Measurements from ENCODE around the gene GANC.
"Not testable (repeated sequence)": the region's sequence is repeated elsewhere in the genome, so short reads cannot be mapped to it uniquely, and the experiment has no call there.

Gene GANC

GRCh38 chr15:42272939-42273899, at the start of gene GANC, which contains the start of gene TMEM87A:
GANC (plus strand) TSS chr15:42273201; CDS start chr15:42274482, 1,281 bp downstream.
TMEM87A (minus strand) TSS chr15:42273433; CDS start chr15:42273398, 35 bp downstream.
- peak; percentile 95 for DNase-seq

GRCh38 chr15:42226648-42227047, 46.4 kb upstream of the GANC start:
- DNase-seq, result no peak

GRCh38 chr15:42228036-42228435, 45.0 kb upstream of the GANC start:
- DNase-seq, result no peak

- not testable (repeated sequence) for DNase-seq
Measured at GRCh38 chr15:42228981-42229380, 44.0 kb upstream of the GANC start.

- DNase-seq, result no peak
Measured at GRCh38 chr15:42231088-42231487, 41.9 kb upstream of the GANC start.

DNA sequence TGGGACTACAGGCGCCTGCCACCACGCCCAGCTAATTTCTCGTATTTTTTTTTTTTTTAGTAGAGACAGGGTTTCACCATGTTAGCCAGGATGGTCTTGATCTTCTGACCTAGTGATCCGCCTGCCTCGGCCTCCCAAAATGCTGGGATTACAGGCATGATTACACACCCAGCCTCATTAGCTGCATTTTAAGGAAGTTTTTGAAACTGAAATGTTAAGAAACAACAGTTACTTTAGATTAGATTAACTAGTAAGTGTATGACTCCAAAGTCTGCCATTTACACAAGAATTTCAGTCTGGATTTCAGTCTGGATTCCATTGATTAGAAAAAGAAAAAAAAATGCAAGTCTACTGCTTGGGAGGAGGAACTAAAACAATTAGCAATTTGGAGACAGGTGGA, 40.4 kb upstream of the GANC start:
- DNase-seq, result no peak

- DNase-seq, result no peak
Measured at GRCh38 chr15:42233107-42233506, 39.9 kb upstream of the GANC start.

- DNase-seq, result no peak
Measured at GRCh38 chr15:42239528-42240182, 33.3 kb upstream of the GANC start.

GRCh38 chr15:42240823-42241222, 32.2 kb upstream of the GANC start:
- DNase-seq, result no peak

DNA sequence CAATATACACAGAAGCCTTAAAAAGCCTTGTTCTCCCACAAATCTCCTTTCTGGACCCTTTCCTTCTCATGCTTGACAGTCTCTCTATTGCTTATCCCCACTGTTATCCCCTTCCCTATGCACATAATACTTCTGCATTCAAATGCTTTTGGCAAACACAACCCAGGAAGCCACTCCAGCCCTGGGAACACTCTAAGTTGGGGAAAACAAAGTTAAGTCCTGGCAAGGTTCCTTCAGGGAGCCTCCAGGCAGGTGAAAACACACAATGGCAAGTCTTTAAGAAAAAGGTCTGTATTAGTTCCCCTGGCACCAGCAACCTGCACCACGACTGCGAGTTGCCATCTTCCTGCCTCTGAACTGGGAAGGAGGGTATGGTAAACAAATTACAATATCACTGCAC, 19.7 kb upstream of the GANC start:
- DNase-seq, result no peak

DNA sequence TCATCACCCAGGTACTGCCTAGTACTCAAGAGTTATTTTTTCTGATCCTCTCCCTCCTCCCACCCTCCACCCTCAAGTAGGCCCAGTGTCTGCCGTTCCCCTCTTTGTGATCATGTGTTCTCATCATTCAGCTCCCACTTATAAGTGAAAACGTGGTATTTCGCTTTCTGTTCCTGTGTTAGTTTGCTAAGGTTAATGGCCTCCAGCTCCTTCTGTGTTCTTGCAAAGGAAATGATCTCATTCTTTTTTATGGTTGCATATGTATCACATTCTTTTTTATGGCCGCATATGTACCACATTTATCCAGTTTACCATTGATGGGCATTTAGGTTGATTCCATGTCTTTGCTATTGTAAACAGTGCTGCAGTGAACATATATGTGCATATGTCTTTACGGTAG, 8.2 kb upstream of the GANC start:
- no peak for DNase-seq

DNA sequence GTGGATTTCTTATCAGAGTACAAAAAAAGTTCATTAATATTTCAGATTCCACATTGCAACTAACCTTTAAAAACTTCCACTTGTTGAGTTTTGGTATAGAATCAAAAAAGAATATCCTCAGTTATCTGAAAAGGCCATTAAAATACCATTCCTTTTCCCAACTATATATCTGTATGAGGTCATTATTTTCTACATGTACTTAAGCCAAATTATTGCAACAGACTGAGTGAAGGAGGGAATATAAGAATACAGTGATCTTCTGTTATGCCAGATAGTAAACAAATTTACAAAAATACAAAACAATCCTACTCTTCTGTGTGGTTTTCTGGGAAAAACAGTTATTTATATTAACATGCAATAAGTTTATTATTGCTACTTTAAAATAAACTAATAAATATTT, 5.7 kb upstream of the GANC start:
- no peak for DNase-seq

- no peak for DNase-seq
Measured at GRCh38 chr15:42270551-42270950, 2.5 kb upstream of the GANC start.

- DNase-seq, result no peak
Measured at GRCh38 chr15:42270996-42271395, 2.0 kb upstream of the GANC start.

DNA sequence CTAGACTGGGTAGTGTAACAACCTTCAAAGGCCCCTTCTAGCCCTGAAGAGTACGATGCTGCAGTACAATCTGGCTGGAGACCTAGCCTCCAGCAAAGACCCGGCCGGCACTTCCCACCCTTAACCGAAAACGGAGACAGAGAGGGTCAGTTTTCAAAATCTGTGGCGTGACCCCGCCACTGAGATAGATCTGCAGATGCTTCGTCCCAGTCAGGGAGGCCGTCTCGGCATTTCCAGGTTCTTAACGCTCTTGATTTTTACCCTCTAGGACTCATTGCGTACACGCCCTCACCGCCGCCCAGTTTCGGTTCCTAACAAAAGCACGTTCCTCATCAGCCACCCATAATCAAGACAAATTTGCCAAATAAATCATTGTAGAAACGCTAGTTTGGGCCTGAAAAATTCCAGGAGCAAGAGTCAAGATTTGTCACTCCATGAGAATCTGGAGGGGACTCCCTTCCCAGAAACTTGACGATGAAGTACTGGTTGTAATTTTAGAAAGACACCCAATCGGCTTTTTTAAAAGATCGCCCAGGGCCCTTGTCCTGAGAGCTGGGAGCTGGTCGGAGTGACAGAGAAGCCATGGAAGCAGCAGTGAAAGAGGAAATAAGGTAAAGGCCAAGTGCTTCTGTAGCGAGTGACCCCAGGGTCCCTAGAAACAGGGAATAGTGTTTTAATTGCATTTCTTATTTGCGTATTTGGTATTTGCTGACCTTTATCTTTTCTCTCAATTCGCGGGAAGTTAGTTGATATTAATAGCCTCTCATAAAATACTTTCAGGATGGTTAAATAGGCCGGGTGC, 1.1 kb downstream of the GANC start:
- DNase-seq, result peak; percentile 29

DNA sequence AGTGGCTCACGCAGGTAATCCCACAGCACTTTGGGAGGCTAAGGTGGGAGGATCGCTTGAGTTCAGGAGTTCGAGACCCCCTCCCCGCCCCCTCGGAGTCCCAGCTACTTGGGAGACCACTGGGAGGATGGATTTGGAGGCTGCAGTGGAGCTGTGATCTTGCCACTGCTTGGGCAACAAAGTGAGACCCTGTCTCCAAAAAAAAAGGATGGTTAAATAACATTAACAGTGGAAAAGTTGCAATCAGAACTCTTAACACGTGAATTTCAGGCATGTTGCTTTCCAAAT, 1.6 kb downstream of the GANC start:
- DNase-seq, result no peak

GRCh38 chr15:42275780-42276391, 2.9 kb downstream of the GANC start:
- no peak for DNase-seq

- no peak for DNase-seq
Measured at GRCh38 chr15:42276762-42277161, 3.8 kb downstream of the GANC start.

DNA sequence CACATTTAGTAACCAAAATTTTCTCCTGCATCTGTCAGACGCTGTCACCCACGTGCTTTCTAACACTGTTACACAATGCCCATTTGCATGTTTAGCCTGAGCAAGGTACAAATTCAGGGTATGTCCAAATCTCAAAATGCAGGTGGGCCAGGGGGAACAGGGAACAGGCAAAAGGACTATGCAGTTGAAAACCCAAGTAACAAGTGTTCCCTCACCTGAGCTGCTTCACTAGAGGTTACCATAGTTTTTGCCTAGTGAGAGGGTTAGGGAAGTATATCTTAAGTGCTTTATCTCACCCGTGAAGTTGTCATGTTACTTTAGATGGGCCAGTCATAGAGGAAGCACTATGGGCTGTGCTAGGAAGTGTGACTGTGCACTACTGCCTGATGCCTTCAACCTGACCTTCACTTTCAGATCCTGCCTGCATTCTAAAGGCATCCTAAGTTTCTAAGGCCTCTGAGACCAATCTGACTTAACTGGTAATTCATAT, 6.3 kb downstream of the GANC start:
- no peak for DNase-seq

- no peak for DNase-seq
Measured at GRCh38 chr15:42282344-42282743, 9.3 kb downstream of the GANC start.

DNA sequence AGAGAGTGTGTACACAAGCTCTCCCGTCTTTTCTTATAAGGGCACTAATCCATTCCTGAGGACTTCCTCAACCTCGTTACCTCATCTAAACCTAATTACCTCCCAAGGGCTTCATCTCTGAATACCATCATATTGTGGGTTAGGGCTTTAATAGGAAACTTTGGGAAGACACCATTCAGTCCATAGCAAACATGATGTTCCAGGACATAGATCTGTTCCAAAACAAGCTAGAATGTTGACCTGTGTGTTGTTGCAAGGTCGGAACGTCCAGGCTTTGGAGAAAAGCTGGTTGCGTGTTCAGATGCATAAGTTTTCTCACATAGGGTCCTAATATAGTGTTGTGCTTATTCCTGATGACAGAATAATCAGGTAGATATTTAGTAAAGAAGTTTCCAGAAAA, 9.9 kb downstream of the GANC start:
- no peak for DNase-seq

- no peak for DNase-seq
Measured at GRCh38 chr15:42283671-42284070, 10.7 kb downstream of the GANC start.

- DNase-seq, result no peak
Measured at GRCh38 chr15:42284551-42284950, 11.6 kb downstream of the GANC start.
